Measurements from ENCODE around the gene IPMK.

GRCh38 chr10:58217612-58218011 is 50.1 kb downstream of the IPMK start:
- TF ChIP-seq CTCF (conservative IDR thresholded peaks at IDR 0.05; ENCODE audit: low read depth in 2 of 2) (no peak), STAT1 (IDR thresholded peaks at IDR 0.05; ENCODE audit: unreplicated experiment) (no peak), POLR2AphosphoS5 (IDR thresholded peaks at IDR 0.05; ENCODE audit: low read depth) (no peak), EZH2phosphoT487 (IDR thresholded peaks at IDR 0.05; ENCODE audit: unreplicated experiment) (no peak), JUNB (IDR thresholded peaks at IDR 0.05; ENCODE audit: unreplicated experiment) (no peak), EZH2 (IDR thresholded peaks at IDR 0.05; ENCODE audit: low read depth, unreplicated experiment) (no peak), NANOG (IDR thresholded peaks at IDR 0.05; ENCODE audit: borderline replicate concordance) (no peak), REST (IDR thresholded peaks at IDR 0.05; ENCODE audit: unreplicated experiment) (no peak), CREB1 (CRISPR knock-in tag; IDR thresholded peaks at IDR 0.05; ENCODE audit: low read depth) (no peak), ZNF462 (CRISPR knock-in tag; IDR thresholded peaks at IDR 0.05) (no peak)

All from GM23338 (cell line).